CD4-positive, CD25-positive, alpha-beta regulatory T cell (primary cell): Measurements from ENCODE around the gene FUT1. TPM values are rescaled to one million over a fixed set of nuclear protein-coding genes. Genes with fewer than 3 reads are reported as not detected.

ENCODE experiments used
- ATAC-seq, 2 donors: fragments of 150-1000 bp; cut with Tn5 transposase; one replicate each; pipeline ENCODE4 v1.10.0; 2021; ENCODE audit warnings: low read depth in 2 of 2, moderate number of reproducible peaks in 2 of 2, moderate library complexity in 1 of 2
- DNase-seq, 3 donors: peaks; one replicate each; pipeline versions ENCODE4 v3.0.0 to v3.0.0-alpha.2; 2012 to 2022; ENCODE audit warnings: mixed read lengths in 1 of 3
- H3K27ac ChIP-seq: one replicate; pipeline ENCODE4 v1.7.0; 2013; ENCODE audit warnings: mild to moderate bottlenecking, low read length; ENCODE audit not compliant: insufficient read depth, poor library complexity, severe bottlenecking
- H3K27me3 ChIP-seq: one replicate; pipeline ENCODE4 v1.7.0; 2013; ENCODE audit warnings: low read length; ENCODE audit not compliant: control insufficient read depth, insufficient read depth
- H3K36me3 ChIP-seq: one replicate; pipeline ENCODE4 v1.7.0; 2013; ENCODE audit warnings: mild to moderate bottlenecking, low read length, moderate library complexity; ENCODE audit not compliant: control insufficient read depth, insufficient read depth
- H3K4me1 ChIP-seq: 2 replicates; pipeline ENCODE4 v1.7.0; 2013; ENCODE audit warnings: mild to moderate bottlenecking, low read length; ENCODE audit not compliant: insufficient read depth, control insufficient read depth, poor library complexity, severe bottlenecking
- H3K4me3 ChIP-seq: one replicate; pipeline ENCODE4 v1.7.0; 2013; ENCODE audit warnings: low read depth, mild to moderate bottlenecking, low read length, moderate library complexity
- H3K9me3 ChIP-seq, 2 experiments: 1 replicate in 1 of 2; 2 replicates in 1 of 2; pipeline ENCODE4 v1.7.0; 2013; ENCODE audit warnings: low read length in 2 of 2, mild to moderate bottlenecking in 1 of 2, moderate library complexity in 1 of 2; ENCODE audit not compliant: control insufficient read depth in 2 of 2
- H3K27ac Mint-ChIP-seq, 3 donors: one replicate each; pipeline ENCODE4 v1.8.0; 2020 to 2022; ENCODE audit warnings: mild to moderate bottlenecking in 3 of 3, mixed read lengths in 3 of 3, moderate library complexity in 2 of 3
- H3K27me3 Mint-ChIP-seq: one replicate; pipeline ENCODE4 v1.8.0; 2022; ENCODE audit warnings: mild to moderate bottlenecking, mixed read lengths
- H3K36me3 Mint-ChIP-seq: one replicate; pipeline ENCODE4 v1.8.0; 2020; ENCODE audit warnings: mixed read lengths
- H3K4me1 Mint-ChIP-seq, 4 donors: one replicate each; pipeline ENCODE4 v1.8.0; 2020 to 2022; ENCODE audit warnings: mixed read lengths in 4 of 4, mild to moderate bottlenecking in 1 of 4
- H3K4me3 Mint-ChIP-seq, 4 donors: one replicate each; pipeline ENCODE4 v1.8.0; 2020 to 2022; ENCODE audit warnings: mild to moderate bottlenecking in 4 of 4, mixed read lengths in 4 of 4, moderate library complexity in 3 of 4
- H3K9me3 Mint-ChIP-seq, 7 donors: one replicate each; pipeline ENCODE4 v1.8.0; 2020 to 2022; ENCODE audit warnings: mixed read lengths in 7 of 7, mild to moderate bottlenecking in 3 of 7, moderate library complexity in 2 of 7
- polyA plus RNA-seq, 4 donors: library from polyadenylated mRNA; unstranded; fragments of 300-500 nt; fragmentation: Illumina TruSeq; gene quantifications; one replicate each; pipeline ENCODE4 v1.2.3, GENCODE V29; 2021
- total RNA-seq: library from RNA; stranded (reverse); gene quantifications from one replicate; pipeline ENCODE4 v1.2.3, GENCODE V29; 2022

The FUT1 gene
- not detected for total RNA-seq
- polyA plus RNA-seq: under 1 TPM in 2 of 4 donors, not detected in 2; 0.06 to 0.14 TPM

- H3K4me3 ChIP-seq: no peak within 1 kb of the TSS
- H3K27ac Mint-ChIP-seq: peak within 1 kb of the TSS in 1 of 3 donors; percentile 58
These were observed at the start of gene FUT1 for GRCh38 chr19:48752496-48753365. Gene FUT1 (minus strand): TSS chr19:48752641. CDS start chr19:48751281, 1,360 bp downstream.

GRCh38 chr19:48799358-48800300 is 47.2 kb upstream of the FUT1 start:
- Histone ChIP-seq H3K4me3 (no peak overlapping the region), H3K36me3 (no peaks in the 10 kb centered on the region), H3K27ac (no peak overlapping the region), H3K9me3 (no peaks in the 10 kb centered on the region), H3K27me3 (no peaks in the 10 kb centered on the region), H3K4me1 (peaks cover 6% of the 10 kb centered on the region)
- Mint-ChIP-seq H3K36me3 (no peaks in the 10 kb centered on the region), H3K9me3 (no peaks in the 10 kb centered on the region), H3K4me1 (peaks cover 3 to 10% (median 8%) of the 10 kb centered on the region in 4 donors), H3K27ac (peak overlapping the region in 1 of 3 donors; percentile 53), H3K27me3 (no peaks in the 10 kb centered on the region), H3K4me3 (no peak overlapping the region)
- DNase-seq (no peak), ATAC-seq (no peak)

More at GRCh38 chr19:48752496-48753365, at the start of gene FUT1:
- Mint-ChIP-seq H3K4me1 (peaks cover 0 to 21% (median 11%) of the 10 kb centered on the region in 4 donors), H3K27me3 (peaks cover 47% of the 10 kb centered on the region), H3K4me3 (peak within 1 kb of the TSS; percentile 32 to 89 (median 82)), H3K9me3 (peaks cover 0 to 4% (median 0%) of the 10 kb centered on the region in 7 donors), H3K36me3 (no peaks in the 10 kb centered on the region)
- DNase-seq (peak in 2 of 3 donors; percentile 23 to 44), ATAC-seq (peak; percentile 52 to 61)
- no peaks in the 10 kb centered on the region for H3K36me3 ChIP-seq
- no peaks in the 10 kb centered on the region for H3K9me3 ChIP-seq
- H3K4me1 ChIP-seq: peaks cover 18% of the 10 kb centered on the region
- no peak within 1 kb of the TSS for H3K27ac ChIP-seq
- H3K27me3 ChIP-seq: peaks cover 2% of the 10 kb centered on the region

GRCh38 chr19:48798937-48799336 is 46.5 kb upstream of the FUT1 start:
- Mint-ChIP-seq H3K4me3 (no peak overlapping the region), H3K4me1 (peaks cover 6 to 10% (median 8%) of the 10 kb centered on the region in 4 donors), H3K27ac (no peak overlapping the region), H3K27me3 (no peaks in the 10 kb centered on the region), H3K36me3 (no peaks in the 10 kb centered on the region), H3K9me3 (no peaks in the 10 kb centered on the region)
- no peaks in the 10 kb centered on the region for H3K36me3 ChIP-seq
- H3K27ac ChIP-seq: no peak overlapping the region
- H3K4me3 ChIP-seq: no peak overlapping the region
- no peaks in the 10 kb centered on the region for H3K9me3 ChIP-seq
- H3K4me1 ChIP-seq: peaks cover 6% of the 10 kb centered on the region
- no peaks in the 10 kb centered on the region for H3K27me3 ChIP-seq
- DNase-seq (no peak), ATAC-seq (no peak)

GRCh38 chr19:48797103-48797502 is 44.7 kb upstream of the FUT1 start:
- H3K27ac ChIP-seq: no peak overlapping the region
- Mint-ChIP-seq H3K4me3 (peak overlapping the region in 1 of 4 donors; percentile 72), H3K36me3 (no peaks in the 10 kb centered on the region), H3K4me1 (peaks cover 6 to 10% (median 8%) of the 10 kb centered on the region in 4 donors), H3K27me3 (no peaks in the 10 kb centered on the region), H3K9me3 (no peaks in the 10 kb centered on the region), H3K27ac (no peak overlapping the region)
- ATAC-seq (no peak), DNase-seq (no peak)
- peaks cover 6% of the 10 kb centered on the region for H3K4me1 ChIP-seq
- no peak overlapping the region for H3K4me3 ChIP-seq
- no peaks in the 10 kb centered on the region for H3K36me3 ChIP-seq
- no peaks in the 10 kb centered on the region for H3K9me3 ChIP-seq
- H3K27me3 ChIP-seq: no peaks in the 10 kb centered on the region

GRCh38 chr19:48796298-48797083 is 44.0 kb upstream of the FUT1 start:
- ATAC-seq: no peak
- Mint-ChIP-seq H3K27me3 (no peaks in the 10 kb centered on the region), H3K27ac (no peak overlapping the region), H3K36me3 (no peaks in the 10 kb centered on the region), H3K4me3 (no peak overlapping the region), H3K9me3 (no peaks in the 10 kb centered on the region), H3K4me1 (peaks cover 6 to 10% (median 8%) of the 10 kb centered on the region in 4 donors)
- Histone ChIP-seq H3K27me3 (no peaks in the 10 kb centered on the region), H3K4me1 (peaks cover 6% of the 10 kb centered on the region), H3K9me3 (no peaks in the 10 kb centered on the region), H3K36me3 (no peaks in the 10 kb centered on the region), H3K4me3 (no peak overlapping the region), H3K27ac (no peak overlapping the region)
- no peak for DNase-seq

- H3K27ac Mint-ChIP-seq: peak overlapping the region in 2 of 3 donors; percentile 86 to 90
- Histone ChIP-seq H3K36me3 (no peaks in the 10 kb centered on the region), H3K4me3 (peak overlapping the region; percentile 82), H3K27ac (peak overlapping the region; percentile 72), H3K4me1 (peaks cover 6% of the 10 kb centered on the region), H3K9me3 (no peaks in the 10 kb centered on the region), H3K27me3 (no peaks in the 10 kb centered on the region)
- ATAC-seq (no peak), DNase-seq (no peak)
- H3K4me3 Mint-ChIP-seq: peak overlapping the region; percentile 86 to 97 (median 94)
- H3K4me1 Mint-ChIP-seq: peaks cover 6 to 10% (median 8%) of the 10 kb centered on the region in 4 donors
- no peaks in the 10 kb centered on the region for H3K36me3 Mint-ChIP-seq
- no peaks in the 10 kb centered on the region for H3K9me3 Mint-ChIP-seq
- no peaks in the 10 kb centered on the region for H3K27me3 Mint-ChIP-seq
These were observed 43.2 kb upstream of the FUT1 start for GRCh38 chr19:48795685-48796070.
